GM21786 (cell line): ENCODE measurements around the gene DNAJC5.
"Not testable (repeated sequence)": the region's sequence is repeated elsewhere in the genome, so short reads cannot be mapped to it uniquely, and the experiment has no call there.

Source experiments
- ATAC-seq: cut with Tn5 transposase; IDR thresholded peaks from one replicate; pipeline ENCODE4 v1.9.1; 2021; ENCODE audit not compliant: unreplicated experiment

Gene DNAJC5

DNA sequence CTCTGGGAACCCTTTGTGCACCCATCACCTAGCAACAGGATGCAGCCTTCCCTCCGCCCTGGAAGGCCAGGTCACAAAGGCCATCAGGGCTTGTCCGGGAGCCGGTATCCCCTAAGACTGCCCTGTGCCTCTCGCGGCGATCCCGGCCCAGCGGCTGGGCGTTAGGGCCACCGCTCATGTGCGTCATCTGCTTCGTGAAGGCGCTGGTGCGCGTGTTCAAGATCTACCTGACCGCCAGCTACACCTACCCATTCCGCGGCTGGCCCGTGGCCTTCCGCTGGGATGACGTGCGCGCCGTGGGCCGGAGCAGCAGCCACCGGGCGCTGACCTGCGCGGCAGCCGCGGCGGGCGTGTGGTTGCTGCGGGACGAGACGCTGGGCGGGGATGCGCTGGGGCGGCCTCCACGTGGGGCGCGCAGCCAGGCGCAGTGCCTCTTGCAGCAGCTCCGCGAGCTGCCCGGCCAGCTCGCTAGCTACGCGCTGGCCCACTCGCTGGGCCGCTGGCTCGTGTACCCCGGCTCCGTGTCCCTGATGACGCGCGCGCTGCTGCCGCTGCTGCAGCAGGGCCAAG, 33.5 kb upstream of the DNAJC5 start, which contains the start of gene ABHD16B:
Gene ABHD16B (plus strand): TSS at position 134 of the 570 bp plus-strand sequence. CDS start 43 bp downstream, at position 177.
- no peak for ATAC-seq

DNA sequence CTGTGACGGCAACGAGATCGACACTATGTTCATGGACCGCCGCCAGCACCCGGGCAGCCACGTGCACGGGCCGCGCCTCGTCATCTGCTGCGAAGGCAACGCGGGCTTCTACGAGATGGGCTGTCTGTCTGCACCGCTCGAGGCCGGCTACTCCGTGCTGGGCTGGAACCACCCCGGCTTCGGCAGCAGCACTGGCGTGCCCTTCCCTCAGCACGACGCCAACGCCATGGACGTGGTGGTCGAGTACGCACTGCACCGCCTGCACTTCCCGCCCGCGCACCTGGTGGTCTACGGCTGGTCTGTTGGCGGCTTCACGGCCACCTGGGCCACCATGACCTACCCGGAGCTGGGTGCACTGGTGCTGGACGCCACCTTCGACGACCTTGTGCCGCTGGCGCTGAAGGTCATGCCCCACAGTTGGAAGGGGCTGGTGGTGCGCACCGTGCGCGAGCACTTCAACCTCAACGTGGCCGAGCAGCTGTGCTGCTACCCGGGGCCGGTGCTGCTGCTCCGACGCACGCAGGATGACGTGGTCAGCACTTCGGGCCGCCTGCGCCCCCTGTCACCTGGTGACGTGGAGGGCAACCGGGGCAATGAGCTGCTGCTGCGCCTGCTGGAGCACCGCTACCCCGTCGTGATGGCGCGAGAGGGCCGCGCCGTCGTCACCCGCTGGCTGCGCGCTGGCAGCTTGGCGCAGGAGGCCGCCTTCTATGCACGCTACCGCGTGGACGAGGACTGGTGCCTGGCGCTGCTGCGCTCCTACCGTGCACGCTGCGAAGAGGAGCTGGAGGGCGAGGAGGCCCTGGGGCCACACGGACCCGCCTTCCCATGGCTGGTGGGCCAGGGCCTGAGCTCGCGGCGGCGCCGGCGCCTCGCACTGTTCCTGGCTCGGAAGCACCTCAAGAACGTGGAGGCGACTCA, 32.7 kb upstream of the DNAJC5 start:
- ATAC-seq: no peak

DNA sequence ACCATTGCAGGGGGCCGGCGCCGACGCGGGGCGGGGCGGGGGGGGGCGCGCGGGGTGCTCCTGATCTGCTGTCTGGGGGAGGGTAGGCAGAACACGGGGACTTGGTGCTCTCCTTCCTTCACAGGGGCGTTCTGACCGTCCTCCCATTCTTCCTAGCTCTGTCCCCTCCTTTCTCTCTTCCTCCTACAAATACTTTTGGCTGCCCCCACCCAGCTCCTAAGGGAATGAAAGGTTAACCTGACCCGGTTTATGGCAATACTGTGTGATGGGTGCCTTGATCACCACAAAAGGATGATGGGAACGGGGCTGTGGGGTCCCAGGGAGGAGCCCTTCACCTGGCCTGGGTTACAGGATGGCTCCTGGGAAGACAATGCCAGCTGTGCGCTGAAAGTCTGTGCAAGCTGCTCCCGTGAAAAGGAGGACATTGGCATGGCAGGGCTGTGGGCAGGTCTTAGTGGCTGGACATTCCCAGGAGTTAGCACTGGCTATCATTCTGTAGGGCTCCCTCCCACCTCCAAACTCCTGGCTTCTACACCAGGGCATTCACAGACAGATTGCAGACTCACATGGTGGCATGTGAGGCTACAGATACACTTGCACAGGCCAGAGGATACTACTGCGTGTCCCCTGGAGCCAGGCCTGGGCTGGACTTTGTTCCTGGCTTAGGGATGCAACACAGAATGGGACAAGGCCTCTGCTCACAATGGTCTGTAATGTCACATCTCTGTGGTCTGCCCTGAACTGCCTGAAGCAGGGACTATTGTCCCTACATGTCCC, 31.7 kb upstream of the DNAJC5 start:
- ATAC-seq: no peak

DNA sequence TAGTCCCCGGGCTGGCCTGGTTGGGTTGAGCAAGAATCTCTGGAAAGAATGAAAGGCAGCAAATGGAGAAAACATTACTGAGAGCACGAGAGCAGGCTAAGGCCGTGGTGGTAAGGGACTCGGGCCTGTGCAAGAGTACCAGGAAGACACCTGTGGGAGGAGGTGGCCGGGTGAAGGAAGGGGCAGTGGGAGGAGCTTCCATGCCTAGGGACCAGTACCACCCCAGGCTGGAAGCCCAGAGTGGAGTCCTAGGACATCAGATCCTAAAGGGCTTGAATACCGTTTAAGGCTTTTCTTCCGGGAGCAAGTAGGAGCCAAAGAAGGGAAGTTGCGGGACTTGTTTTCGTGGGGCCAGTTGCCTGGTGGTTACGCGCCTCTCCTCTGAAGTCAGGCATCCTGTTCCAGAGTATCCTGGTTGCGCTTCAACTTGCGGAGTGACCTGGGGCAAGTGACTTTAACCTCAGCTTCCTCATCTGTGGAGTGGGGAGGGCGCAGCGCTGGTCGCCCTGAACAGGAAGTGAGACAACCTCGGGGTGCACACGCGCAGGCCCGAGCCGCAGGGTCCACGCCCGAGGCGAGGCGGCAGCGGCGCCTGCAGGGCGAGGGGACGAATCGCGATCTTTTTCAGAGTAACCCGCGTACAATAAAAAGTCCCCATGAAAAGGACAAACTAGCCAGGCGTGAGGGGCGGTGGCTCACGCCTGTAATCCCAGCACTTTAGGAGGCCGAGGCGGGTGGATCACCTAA, 31.0 kb upstream of the DNAJC5 start:
- peak; percentile 59 for ATAC-seq

DNA sequence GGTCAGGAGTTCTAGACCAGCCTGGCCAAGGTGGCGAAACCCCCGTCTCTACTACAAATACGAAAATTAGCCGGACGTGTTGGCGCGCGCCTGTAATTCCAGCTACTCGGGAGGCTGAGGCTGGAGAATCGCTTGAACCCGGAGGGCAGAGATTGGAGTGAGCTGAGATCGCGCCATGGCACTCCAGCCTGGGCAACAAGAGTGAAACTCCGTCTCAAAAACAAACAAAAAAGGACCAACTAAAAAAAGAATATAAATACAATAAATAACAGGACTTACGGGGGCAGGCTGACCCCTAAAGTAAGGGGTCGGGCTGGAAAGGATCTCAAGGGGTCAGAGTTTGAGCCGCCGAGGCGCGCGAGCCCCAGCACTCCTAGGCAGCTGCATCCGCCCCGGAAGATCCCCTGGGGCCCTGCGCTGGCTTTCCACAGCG, 30.4 kb upstream of the DNAJC5 start:
- ATAC-seq: no peak

DNA sequence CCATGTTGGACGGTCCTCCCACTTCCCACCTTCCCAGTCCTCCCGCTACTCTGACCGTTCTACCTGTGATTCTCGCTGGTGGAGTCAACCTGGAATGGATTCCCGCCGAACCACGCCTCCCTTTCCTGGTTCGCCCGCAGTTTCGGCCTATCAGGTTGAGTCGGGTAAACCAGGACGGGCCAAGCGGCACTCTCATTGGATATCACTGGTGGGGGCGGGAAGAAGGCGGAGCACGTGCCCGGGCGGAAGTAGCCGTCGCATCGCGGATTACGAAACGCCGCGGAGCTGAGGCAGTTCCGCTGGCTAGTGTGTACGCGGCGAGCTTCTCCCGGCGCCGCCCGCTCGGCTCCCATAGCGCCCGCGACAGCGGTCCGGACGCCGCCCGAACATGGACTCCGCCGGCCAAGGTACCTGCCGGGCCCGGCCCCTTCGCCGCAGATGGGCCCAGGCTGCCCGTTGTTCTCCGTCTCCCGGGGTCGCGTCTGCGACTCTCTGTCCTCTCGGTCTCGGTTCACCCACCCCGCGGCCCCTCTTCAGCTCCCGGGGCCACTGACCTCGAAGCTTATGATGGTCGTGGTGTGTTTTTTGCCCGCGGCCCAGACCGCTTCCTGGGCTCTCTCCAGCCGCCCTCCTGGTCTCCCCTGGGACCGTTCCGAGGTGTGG, 29.8 kb upstream of the DNAJC5 start, which contains the start of gene TPD52L2:
Gene TPD52L2 (plus strand): TSS at position 293 of the 663 bp plus-strand sequence. CDS start 96 bp downstream, at position 389.
- ATAC-seq: peak; percentile 71

DNA sequence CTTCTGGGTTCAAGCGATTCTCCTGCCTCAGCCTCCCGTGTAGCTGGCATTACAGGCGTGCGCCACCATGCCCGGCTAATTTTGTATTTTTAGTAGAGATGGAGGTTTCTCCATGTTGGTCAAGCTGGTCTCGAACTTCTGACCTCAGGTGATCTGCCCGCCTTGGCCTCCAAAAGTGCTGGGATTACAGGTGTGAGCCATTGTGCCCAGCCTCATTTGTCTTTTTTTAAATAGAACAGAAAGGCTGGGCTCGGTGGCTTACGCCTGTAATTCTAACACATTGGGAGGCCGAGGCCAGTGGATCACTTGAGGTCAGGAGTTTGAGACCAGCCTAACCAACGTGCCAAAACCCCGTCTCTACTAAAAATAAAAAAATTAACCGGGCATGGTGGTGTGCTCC, 27.9 kb upstream of the DNAJC5 start:
- not testable (repeated sequence) for ATAC-seq

DNA sequence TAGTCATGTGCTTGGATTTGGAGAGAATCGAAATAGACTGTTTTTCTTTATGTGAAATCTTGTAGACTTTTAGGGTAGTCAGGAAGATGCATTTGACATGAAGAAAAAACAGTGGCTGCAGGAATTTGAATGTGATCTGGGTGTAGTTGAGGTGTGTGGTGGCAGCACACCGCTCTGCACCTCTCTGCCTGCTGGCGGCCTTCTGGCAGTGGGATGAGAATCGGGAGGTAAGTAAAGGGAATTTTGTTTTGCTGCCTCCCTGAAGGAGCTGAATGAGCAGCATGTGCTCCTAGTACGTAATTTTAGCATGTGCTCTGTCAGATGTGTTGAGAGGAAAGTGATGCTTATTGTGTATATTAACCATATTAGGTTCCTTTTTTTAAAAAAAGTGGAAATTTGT, 26.7 kb upstream of the DNAJC5 start:
- no peak for ATAC-seq

DNA sequence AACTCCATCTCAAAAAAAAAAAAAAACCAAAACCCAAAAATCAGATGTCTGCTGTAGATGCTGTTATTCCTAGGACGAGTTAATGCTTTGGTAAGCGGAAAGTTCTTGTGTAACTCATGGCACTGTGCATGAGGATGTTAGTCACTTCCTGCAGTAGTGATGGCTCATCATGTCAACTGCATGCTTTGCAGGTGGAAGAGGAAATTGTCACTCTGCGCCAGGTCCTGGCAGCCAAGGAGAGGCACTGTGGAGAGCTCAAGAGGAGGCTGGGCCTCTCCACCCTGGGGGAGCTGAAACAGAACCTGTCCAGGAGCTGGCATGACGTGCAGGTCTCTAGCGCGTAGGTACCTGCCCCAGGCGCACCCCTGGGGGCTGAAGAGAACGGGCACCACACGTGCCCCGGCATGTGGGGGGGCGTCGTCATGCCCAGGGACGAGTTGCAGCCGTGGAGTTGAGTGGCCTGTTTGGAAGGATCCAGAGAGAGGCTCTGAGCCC, 21.4 kb upstream of the DNAJC5 start:
- ATAC-seq: no peak

DNA sequence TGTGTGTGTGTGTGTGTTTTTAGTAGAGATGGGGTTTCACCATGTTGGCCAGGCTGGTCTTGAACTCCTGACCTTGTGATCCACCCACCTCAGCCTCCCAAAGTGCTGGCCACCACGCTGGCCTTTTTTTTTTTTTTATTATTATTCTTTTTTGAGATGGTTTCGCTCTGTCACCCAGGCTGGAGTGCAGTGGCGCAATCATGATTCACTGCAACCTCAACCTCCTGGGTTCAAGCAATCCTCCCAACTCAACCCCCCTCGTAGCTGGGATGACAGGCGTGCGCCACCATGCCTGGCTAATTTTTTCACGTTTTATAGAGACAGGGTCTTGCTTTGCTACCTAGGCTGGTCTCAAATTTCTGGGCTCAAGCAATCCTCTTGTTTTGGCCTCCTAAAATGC, 20.7 kb upstream of the DNAJC5 start:
- ATAC-seq: not testable (repeated sequence)

DNA sequence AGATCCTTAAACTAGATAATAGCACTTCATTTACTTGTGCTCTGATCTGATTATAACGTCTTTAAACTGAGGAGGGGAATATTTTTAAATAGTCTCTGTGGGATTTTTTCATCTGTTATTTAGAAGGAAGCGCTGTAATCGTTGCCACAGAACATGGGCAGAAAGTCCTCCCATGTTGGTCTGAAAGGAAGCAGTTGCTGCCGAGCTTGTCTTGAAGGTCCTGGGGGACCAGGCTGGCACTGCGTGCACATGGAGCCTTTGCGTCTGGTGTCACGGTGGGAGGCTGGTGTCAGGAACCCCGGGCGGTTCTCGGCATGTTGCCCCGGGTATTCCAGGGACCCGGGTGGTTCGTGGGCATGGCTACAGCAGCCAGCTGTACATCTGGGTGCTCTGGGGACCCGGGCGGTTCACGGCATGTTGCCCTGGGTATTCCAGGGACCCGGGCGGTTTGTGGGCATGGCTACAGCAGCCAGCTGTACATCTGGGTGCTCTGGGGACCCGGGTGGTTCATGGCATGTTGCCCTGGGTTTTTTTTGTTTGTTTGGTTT, 18.4 kb upstream of the DNAJC5 start:
- ATAC-seq: no peak

DNA sequence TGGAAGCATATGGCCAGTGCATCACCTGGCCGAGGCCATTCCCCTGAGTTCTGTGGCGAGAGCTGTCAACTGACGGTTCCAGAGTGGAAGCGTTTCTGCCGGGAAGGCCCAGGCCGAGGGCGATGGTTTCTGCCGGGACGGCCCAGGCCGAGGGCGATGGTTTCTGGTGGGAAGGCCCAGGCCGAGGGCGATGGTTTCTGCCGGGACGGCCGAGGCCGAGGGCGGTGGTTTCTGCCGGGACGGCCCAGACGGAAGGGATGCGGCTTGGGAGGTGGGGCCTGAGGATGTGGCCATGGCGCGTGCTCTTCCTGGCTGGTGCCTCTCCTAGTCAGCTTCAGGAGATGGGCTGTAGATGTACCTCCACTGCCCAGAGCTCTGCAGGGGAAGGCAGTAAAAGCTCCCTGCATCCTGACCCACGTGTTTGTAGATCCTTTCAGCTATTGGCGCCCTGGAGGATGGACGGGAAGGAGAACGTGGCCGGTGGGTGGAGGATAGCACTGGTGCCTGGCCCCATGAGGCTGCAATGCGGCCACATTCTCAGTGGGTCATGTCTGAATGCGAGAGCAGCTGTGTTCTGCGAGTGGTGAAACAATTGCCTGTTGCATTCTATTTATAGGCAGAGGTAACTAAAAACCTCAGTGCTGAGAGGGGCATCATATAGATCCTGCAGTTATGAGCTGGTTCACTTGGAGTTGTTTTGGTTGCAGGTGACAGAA, 17.0 kb upstream of the DNAJC5 start:
- no peak for ATAC-seq

DNA sequence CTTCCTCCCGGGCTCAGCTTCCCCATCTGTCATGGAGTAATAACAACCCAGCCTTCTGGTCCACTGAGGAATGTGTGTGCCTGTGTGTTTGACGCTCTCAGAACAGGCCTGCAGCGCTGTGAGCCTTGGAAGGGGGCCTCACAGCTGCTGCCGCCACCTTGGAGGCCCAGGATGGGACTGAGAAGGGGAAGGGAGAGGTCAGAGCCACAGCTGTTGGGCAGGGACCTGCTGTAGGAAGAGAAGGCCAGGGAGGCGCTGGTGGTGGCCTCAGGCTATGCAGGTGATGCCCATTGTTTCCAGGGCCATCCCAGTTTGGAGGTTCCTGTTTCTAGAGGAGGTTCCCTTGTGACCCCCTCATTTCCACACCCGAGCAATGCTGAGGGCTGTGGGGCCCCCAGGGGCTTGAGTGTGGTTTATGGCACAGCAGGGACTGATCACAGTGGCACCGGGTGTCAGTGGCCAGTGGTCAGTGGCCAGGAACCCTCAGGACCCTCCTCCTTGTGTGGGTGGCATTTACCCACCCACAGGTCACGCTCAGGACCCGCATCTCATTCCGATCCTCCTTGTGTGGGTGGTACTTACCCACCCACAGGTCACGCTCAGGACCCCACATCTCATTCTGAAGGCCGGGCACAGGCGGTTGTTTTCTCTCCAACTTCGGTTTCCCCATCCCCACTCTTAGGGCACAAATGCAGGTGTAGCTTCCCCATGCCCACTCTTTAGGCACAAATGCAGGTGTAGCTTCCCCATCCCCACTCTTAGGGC, 15.8 kb upstream of the DNAJC5 start:
- no peak for ATAC-seq

DNA sequence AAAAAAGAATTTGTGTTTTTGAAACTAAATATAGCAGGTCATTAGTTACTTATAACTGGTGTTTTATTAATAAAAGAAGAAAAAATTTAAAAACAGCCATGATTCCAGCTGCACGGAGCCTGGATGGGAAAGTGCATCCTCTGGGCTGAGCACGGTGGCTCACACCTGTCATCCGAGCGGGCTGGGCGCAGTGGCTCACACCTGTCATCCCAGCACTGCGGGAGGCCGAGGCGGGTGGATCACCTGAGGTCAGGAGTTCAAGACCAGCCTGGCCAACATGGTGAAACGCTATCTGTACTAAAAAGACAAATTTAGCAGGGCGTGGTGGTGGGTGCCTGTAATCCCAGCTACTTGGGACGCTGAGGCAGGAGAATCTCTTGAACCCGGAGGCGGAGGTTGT, 14.0 kb upstream of the DNAJC5 start:
- not testable (repeated sequence) for ATAC-seq

DNA sequence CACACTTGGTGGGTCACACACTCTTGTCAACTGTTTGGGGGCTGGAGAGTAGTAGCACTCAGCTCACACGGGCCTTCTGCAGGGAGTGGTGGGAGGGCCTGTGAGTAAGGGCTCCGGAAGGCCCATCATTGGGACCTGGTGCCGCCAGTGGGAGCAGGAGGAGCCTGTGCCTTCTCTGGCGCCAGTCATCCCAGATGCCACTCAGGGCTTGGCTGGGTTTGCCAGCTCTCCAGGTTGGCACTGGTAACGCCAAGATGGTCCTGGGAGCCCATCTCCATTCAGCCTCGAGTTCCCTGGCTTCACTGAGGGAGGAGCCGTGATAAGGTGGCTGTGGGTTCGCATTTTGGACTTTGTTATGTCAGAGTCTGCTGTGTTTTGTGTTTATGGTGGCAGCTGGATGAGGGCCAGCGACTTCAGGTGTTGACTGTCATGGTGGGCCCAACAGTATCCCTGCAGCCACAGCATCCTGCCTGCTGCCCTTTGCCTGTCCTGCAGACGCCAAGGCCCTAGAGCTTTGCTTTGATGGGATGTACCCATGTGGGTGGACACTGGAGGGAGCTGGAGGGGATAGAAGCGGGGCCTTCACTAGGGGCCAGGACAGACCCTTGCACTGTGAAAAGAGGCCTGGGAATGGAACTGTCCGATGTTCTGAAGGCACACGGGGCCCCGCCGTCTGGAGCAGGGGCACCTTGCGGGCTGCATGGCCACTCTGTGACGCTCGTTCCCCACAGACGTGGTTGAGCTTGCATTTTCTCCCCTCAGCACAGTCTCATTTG, 13.3 kb upstream of the DNAJC5 start:
- no peak for ATAC-seq

DNA sequence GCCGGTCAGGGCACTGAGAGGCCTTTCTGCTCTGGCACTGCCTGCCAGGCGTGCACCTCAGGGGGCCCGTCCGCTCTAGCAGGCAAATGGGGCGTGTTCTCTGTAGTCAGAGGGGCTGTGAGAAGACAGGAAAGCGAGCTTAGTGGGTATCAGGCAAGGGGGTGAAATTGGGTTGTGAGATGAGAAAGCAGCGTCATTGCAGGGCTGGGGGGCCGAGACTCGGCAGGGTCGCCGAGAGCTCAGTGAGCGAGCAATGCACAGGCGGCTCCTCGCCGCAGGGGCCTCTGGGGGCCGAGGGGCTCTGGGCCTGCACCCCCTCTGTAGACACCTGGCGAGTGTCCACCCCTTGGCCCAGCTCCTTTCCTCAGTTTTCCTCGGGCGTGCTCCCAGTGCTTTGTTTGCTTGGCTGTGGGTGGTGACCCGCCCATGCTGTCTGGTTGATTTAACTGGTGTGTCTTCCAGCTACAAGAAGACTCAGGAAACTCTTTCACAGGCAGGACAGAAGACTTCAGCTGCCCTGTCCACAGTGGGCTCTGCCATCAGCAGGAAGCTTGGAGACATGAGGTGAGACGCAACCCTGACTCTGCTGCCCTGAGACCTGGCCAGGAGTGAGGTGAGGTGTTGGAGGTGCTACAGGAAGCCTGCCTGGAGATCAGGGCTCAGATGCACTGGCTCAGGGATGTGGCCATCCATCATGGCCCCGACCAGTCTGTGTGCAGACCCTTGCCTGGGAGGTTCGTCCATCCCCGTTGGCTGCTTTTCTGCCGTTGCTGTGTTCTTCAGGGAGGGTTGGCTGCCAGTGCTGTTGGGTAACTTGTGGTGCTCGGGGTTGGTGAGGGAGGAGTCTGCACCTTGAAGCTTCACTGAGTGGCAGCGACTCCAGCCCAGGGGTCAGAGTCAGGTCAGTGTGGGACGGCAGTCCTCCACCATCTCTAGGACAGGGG, 12.4 kb upstream of the DNAJC5 start:
- ATAC-seq: no peak
